HG02981 (cell line): Measurements from ENCODE around the gene SYCE1L.
"Not testable (repeated sequence)": the region's sequence is repeated elsewhere in the genome, so short reads cannot be mapped to it uniquely, and the experiment has no call there.

Source experiments
- ATAC-seq: cut with Tn5 transposase; IDR thresholded peaks from one replicate; pipeline ENCODE4 v1.9.1; 2021; ENCODE audit warnings: mild to moderate bottlenecking, moderate library complexity; ENCODE audit not compliant: unreplicated experiment

Gene SYCE1L, protein sequence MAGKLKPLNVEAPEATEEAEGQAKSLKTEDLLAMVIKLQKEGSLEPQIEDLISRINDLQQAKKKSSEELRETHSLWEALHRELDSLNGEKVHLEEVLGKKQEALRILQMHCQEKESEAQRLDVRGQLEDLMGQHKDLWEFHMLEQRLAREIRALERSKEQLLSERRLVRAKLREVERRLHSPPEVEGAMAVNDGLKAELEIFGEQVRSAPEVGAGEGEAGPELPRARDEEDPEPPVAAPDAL

DNA sequence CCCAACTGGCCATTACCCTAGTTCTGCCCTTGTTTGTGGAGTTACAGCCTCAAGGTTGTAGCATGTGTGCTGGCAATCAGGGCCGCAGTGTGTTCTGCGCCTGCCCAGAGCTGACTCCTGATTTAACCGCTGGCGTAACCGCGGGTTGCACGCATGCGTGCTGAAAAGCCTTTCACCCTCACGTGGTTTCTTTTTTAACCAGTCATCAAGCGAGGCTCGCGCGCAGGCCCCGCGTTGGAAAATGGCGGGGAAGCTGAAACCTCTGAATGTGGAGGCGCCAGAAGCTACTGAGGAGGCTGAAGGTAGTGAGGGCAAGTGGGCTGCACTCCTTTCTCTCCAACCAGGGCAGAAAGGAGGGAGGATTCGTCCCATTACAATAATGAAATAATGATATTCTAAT, at the start of gene SYCE1L:
Gene SYCE1L, plus strand, starts transcription at position 198 of the 400 bp plus-strand sequence. Its CDS starts 44 bp downstream, at position 242.
- ATAC-seq, result no peak

DNA sequence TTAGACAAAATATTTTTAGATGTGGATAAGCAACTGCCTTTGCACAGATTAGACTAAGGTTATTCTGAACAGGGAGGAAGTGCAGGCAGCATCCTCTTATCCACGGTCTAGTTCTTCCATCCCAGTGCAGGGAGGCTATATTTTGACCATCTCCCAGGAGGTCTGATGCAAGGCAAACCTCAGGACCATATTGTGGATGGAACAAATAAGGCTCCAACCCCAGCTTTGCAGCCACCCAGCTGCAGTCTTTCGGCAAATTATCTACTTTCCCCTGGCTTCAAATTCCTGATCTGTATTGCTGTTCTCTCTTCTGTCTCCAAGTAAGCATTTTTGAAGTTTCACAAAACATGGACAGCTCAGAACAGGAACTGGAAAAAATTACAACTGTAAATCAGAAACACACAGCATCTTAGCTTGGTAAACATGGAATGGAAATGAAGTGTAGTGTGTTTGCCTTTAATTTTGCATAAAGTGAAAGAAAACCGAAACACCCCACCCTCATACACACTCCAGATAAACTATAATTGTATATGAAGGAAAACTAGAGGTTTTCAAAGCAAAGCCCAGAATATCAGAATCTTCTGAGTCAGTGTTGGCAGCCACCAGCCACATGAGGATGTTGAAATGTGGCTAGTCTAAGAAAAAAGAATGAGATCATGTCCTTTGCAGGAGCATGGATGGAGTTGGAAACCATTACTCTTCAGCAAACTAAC, 41.7 kb upstream of the SYCE1L start:
- no peak for ATAC-seq

GRCh38 chr16:77158293-77158692, 40.9 kb upstream of the SYCE1L start:
- ATAC-seq, result no peak

DNA sequence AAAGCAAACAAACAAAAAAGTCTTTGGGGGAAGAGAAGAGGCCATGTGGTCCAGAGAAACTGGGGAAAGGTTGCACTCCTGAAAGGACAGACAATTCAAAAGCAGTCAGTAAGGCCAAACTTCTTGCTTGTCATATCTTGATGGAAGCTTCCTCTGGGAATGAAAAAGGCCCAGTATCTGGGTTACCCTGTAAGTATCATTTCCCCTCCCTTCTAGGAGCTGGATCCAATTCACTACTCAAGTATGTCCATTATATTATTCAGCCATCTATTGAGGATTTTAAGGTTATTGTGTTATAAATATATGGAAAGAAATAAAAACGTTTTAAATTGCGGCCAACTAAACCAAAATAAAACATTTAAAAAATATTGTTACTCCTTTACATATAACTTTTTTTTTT, 34.2 kb upstream of the SYCE1L start:
- ATAC-seq, result no peak

GRCh38 chr16:77165536-77166236, 33.5 kb upstream of the SYCE1L start:
- ATAC-seq, result not testable (repeated sequence)

DNA sequence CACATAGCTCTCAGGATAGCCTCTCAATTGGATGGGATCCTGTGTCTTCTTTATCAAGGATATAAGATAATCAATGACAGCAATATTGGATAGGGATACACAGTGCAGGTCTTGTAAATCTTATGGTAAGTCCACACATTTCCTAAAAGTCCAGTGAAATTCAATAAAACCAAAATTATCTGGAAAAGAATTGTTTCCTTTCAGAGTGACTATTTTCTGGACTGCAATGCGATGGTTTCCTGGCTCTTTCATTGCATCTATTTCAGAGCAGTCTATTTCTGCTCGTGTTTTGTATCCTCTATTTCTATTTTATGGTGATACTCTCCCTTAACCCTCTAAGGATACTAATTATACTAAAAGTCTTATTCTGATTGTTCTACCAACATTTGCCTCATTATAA, 32.5 kb upstream of the SYCE1L start:
- no peak for ATAC-seq

DNA sequence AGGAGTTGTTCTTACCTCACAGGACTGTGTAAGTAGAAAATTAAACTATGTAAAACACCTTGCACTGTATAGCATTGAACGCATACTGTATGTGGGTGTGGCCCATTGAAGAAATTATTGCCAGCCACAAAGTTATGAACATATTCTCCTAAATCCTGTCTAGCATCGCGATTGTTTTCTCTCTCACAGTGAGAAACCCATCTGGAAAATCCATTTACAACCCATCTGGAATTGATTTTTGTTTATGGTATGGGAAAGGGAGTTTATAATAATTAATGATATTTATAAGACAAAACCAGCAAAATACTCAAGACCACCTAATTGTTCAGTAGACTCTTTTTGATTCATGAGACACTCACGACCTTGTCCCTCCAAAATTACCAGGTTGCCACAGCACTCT, 30.3 kb upstream of the SYCE1L start:
- no peak for ATAC-seq

DNA sequence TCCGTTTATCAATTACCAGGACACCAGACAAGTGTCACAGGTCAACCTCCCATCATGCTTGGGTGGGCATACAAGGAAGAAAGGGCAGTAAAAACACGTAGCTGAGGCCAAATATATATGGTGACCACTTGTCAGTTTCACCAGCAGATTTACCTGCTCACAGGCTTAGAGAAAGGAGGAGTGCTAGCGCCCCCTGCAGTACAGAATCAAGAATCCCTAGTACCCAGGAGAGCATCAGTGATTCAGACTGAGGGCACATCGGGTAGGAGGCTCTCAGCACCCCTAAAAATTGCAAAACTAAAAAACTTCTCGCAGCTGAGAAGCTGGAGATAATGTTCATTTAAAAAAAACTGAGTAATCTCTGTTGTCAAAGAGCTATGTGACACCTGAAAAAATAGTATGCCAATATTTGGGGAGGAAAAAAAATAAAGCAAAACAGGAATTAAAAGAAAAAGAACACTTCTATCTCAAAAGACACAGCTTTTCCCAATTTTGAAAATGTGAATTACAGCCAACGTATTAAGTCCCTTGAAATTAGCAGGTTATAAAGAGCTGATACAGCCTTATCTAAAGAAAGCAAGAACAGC, 29.5 kb upstream of the SYCE1L start:
- peak; percentile 68 for ATAC-seq

DNA sequence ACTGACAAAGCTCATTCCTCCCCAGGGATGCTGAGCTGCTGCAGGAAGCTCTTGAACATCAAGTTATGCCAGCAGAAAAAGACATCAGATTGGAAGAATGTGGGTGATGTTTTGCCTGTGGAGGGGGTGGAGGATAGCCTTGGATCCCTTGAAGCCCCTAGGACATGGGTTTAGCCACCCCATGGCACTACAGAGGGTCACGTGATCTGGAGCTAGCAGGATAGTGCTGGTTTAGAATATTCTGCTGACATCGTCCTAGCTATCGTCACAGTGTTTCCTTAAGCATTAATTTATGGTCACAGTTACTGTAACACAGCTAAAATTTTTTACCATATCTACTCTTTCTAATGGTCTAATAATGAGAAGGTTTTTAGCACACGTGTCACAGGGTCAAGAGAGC, 28.4 kb upstream of the SYCE1L start:
- ATAC-seq, result no peak

DNA sequence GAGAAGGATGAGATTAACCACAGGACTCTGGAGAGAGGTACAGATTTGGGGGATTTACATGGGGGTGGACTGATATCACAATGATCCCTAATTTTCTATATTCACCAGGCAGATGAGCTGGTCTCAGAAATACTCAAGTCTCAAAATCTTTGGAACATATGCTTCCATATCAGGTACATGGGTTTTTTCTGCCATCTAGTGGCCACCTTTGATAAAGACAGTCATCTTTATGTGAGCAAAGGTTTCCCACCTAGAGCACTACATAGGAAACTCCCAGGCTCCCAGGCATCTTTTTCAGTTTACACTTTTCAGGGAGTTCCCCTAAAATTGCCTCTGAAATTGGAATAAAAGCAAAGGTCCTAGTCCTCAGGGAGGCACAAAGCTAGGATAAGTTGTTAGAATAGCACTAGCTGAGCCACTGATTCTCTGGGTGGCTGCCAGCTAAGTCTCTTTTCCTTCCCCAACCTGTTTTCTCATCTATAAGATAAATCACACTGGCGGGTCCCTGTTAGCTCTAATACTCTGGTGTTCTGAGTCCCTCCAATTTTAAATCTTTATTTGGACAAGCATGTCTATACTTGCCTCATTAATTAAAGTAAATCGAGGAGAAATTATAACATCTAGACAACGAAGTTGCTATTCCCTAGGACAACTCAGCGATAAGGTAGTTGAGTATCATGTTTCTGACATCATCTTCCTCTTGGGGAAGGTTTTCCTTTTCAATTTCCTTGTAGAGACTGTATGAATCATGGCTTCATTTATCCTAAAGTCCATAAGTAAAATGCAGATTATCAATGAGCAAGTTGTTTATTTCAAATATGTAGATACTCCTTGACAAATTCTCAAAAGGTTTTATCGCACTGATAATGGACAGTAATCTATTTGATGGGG, 27.2 kb upstream of the SYCE1L start:
- ATAC-seq, result peak; percentile 75

DNA sequence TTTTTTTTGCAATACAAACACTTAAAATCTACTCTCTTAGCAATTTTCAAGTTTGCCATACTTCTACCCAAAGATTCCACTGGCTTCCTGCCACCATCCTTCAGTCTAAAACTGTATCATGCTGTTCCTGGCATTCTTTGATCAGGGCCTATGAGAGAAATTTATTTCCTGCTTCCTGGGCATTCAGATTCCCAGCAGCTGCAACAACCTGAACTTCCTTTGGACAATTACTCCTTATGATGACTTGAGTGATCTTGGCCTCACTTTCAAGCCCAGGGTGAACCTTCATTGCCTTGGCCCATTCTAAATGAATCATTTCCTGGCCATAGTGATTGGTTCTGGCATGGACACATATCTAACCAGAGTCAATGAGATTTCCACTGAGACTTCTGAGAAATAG, 26.3 kb upstream of the SYCE1L start:
- ATAC-seq, result no peak

DNA sequence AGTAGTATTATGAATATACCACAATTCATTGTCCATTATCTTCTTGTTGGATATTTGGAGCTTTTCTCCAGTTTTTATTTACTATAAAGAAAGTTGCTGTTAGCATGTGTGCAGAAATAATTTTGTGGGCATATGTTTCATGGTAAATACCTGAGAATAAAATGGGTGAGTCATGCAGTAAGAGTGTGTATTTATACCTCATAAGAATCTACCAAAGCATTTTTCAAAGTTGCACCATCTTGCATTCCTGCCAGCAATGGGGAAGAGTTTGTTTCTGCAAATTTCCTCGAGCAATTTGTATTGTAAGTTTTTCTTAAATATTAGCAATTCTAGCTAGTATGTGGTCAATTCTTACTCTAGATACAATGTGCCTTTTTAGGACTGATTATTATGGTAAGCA, 16.1 kb upstream of the SYCE1L start:
- no peak for ATAC-seq

- not testable (repeated sequence) for ATAC-seq
Observed at GRCh38 chr16:77186298-77186697, 12.9 kb upstream of the SYCE1L start.

GRCh38 chr16:77190190-77190477, 9.1 kb upstream of the SYCE1L start:
- peak; percentile 0 for ATAC-seq

DNA sequence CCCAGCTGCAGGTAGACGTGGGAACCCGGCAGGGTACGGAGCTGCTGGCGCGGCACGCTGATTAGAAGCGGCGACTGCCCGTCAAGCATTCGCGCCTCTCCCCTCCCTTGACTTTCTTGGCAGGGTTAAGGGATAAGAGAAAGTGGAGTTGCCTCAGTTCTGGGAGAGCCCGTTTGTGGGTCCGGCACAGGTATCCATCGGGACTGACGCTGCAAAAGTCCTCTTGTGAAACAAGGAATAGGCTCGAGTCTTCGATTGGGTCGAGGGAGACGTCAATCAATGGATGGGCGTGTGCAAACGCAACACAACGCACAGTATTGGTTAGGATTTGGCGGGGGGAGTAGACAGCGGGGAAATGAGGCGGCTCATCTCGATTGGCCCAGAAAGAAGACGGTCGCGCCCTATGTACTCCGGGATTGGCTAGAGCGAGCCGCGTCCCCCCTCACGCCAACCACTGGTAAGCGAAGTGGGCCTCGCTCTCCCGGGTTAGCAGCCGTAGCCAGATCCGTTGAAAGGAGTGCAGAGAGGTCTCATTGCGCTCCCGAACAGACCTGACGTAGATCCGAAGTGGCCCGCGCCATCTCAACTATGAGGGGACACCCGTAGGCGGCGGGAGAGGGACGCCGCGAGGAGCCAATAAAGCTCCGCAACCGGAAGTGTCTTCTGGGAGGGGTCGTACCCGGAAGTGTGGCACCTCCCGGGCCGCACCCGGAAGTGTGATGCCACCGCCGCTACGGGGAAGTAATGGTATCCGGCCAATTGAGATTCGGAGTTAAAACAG, 8.5 kb upstream of the SYCE1L start, which contains the start of gene MON1B:
Gene MON1B, plus strand, starts transcription at position 713 of the 781 bp plus-strand sequence. CDS start 296 bp downstream, outside the sequence.
- ATAC-seq, result peak; percentile 96

GRCh38 chr16:77191259-77191969, 7.8 kb upstream of the SYCE1L start:
- no peak for ATAC-seq

- ATAC-seq, result no peak
Observed at GRCh38 chr16:77193377-77193776, 5.8 kb upstream of the SYCE1L start.

- no peak for ATAC-seq
Observed at GRCh38 chr16:77194295-77195231, 4.6 kb upstream of the SYCE1L start.
